HCT116 (cell line): ENCODE measurements around the gene GATAD2B. TPM values are rescaled to one million over a fixed set of nuclear protein-coding genes. Genes with fewer than 3 reads are reported as not detected.

ENCODE experiments used
- ATAC-seq: fragments of 200-7000 bp; cut with Tn5 transposase; 2 replicates; pipeline ENCODE4 v1.9.1; 2020; ENCODE audit warnings: mild to moderate bottlenecking, moderate library complexity
- BruUV-seq: library from RNA; stranded (reverse); fragments of 400-500 nt; replicated peaks from 2 replicates; lab custom pipeline; 2021; lab: Mats Ljungman, UMichigan
- CTCF ChIA-PET: fragments of 300-600 bp; sonication (Branson Sonifier 250); formaldehyde crosslinking; loops from one replicate; lab custom pipeline; 2021; ENCODE audit warnings: antibody characterized with exemption; lab: Charles Lee
- POLR2A ChIA-PET: fragments of 300-600, 350-600 bp; sonication (Branson Sonifier 250); formaldehyde crosslinking; loops from one replicate; lab custom pipeline; 2021; ENCODE audit warnings: antibody characterized with exemption; lab: Charles Lee
- RAD21 ChIA-PET, 2 experiments: fragments of 300-600 bp; sonication (Branson Sonifier 250); formaldehyde crosslinking; loops; one replicate each; lab custom pipeline; 2023; ENCODE audit warnings: low total read pairs in 2 of 2; ENCODE audit not compliant: uncharacterized antibody in 2 of 2, unreplicated experiment in 2 of 2, low non-redundant PET in 1 of 2; lab: Charles Lee
- DNase-seq: peaks from one replicate; pipeline ENCODE4 v3.0.0-alpha.2; 2010; ENCODE audit warnings: low read depth, low spot score
- H2AFZ ChIP-seq: fragments of 200-600 bp; shearing (Covaris generic), sonication (generic); 2 replicates; pipeline ENCODE4 v1.6.1; 2017; ENCODE audit warnings: low read depth, mixed run types, mixed read lengths, antibody characterized with exemption, low read length; ENCODE audit not compliant: poor library complexity, severe bottlenecking
- H3K27ac ChIP-seq: 2 replicates; pipeline ENCODE4 v1.5.1; 2012; ENCODE audit warnings: low read depth, low read length
- H3K27me3 ChIP-seq: fragments of 200-600 bp; sonication (generic); 2 replicates; pipeline ENCODE4 v1.6.1; 2016; ENCODE audit warnings: mixed run types, low read length, mixed read lengths; ENCODE audit not compliant: insufficient read depth
- H3K36me3 ChIP-seq, 2 experiments: fragments of 200-500 bp in 1 of 2; fragments of 200-600 bp in 1 of 2; sonication (Bioruptor generic) in 1 of 2; sonication (generic) in 1 of 2; 2 replicates each; pipeline versions ENCODE4 v1.5.1 to v1.6.1; 2014 to 2016; ENCODE audit warnings: low read length in 2 of 2, inconsistent platforms in 1 of 2, mixed read lengths in 1 of 2, mixed run types in 1 of 2; ENCODE audit not compliant: insufficient read depth in 2 of 2, control insufficient read depth in 1 of 2
- H3K4me1 ChIP-seq, 2 experiments: fragments of 200-600 bp in 1 of 2; sonication (generic) in 1 of 2; 2 replicates each; pipeline versions ENCODE4 v1.5.1 to v1.6.1; 2012 to 2017; ENCODE audit warnings: low read length in 2 of 2, inconsistent platforms in 1 of 2, mild to moderate bottlenecking in 1 of 2, mixed read lengths in 1 of 2, mixed run types in 1 of 2, moderate library complexity in 1 of 2; ENCODE audit not compliant: insufficient read depth in 2 of 2, control insufficient read depth in 1 of 2
- H3K4me2 ChIP-seq: fragments of 200-600 bp; sonication (generic); 2 replicates; pipeline ENCODE4 v1.6.1; 2017; ENCODE audit warnings: mixed run types, low read length, mixed read lengths
- H3K4me3 ChIP-seq, 2 experiments: fragments of 200-600 bp in 1 of 2; sonication (generic) in 1 of 2; replicated peaks in 1 of 2; 2 replicates each; pipeline ENCODE4 v1.5.1; 2011 to 2016; ENCODE audit warnings: low read length in 2 of 2, control low read depth in 1 of 2, low read depth in 1 of 2, mild to moderate bottlenecking in 1 of 2, mixed read lengths in 1 of 2, mixed run types in 1 of 2
- H3K79me2 ChIP-seq: fragments of 200-600 bp; sonication (generic); 2 replicates; pipeline ENCODE4 v1.6.1; 2017; ENCODE audit warnings: mild to moderate bottlenecking, mixed run types, low read length, moderate library complexity, mixed read lengths; ENCODE audit not compliant: insufficient read depth
- H3K9ac ChIP-seq: fragments of 200-600 bp; sonication (generic); 2 replicates; pipeline ENCODE4 v1.6.1; 2016; ENCODE audit warnings: low read length, mixed read lengths
- H3K9me2 ChIP-seq: fragments of 200-600 bp; sonication (generic), shearing (Covaris generic); 2 replicates; pipeline ENCODE4 v1.6.1; 2017; ENCODE audit warnings: mixed run types, mild to moderate bottlenecking, moderate library complexity; ENCODE audit not compliant: insufficient read depth
- H3K9me3 ChIP-seq, 2 experiments: fragments of 200-500 bp in 1 of 2; fragments of 200-600 bp in 1 of 2; sonication (Bioruptor generic) in 1 of 2; sonication (generic) in 1 of 2; 2 replicates each; pipeline ENCODE4 v1.6.1; 2014 to 2017; ENCODE audit warnings: low read length in 2 of 2, mixed read lengths in 2 of 2, inconsistent platforms in 1 of 2, low read depth in 1 of 2, mild to moderate bottlenecking in 1 of 2, mixed run types in 1 of 2, moderate library complexity in 1 of 2; ENCODE audit not compliant: control insufficient read depth in 1 of 2, insufficient read depth in 1 of 2
- H4K20me1 ChIP-seq: fragments of 200-600 bp; sonication (generic), shearing (Covaris generic); 2 replicates; pipeline ENCODE4 v1.6.1; 2017; ENCODE audit warnings: mixed run types, mild to moderate bottlenecking, moderate library complexity; ENCODE audit not compliant: insufficient read depth
- CBX3 ChIP-seq: IDR thresholded peaks from 2 replicates; pipeline ENCODE4 v1.6.1; 2012; ENCODE audit warnings: low read depth
- ELF1 ChIP-seq: IDR thresholded peaks from 2 replicates; pipeline ENCODE4 v1.6.1; 2012; ENCODE audit warnings: low read depth, borderline replicate concordance
- EZH2 ChIP-seq: fragments of 200-600 bp; sonication (generic); IDR thresholded peaks from 2 replicates; pipeline ENCODE4 v1.6.1; 2017; ENCODE audit warnings: antibody characterized with exemption, mixed run types
- JUND ChIP-seq: IDR thresholded peaks from 2 replicates; pipeline ENCODE4 v1.6.1; 2012
- POLR2A ChIP-seq: IDR thresholded peaks from 2 replicates; pipeline ENCODE4 v1.7.0; 2011; ENCODE audit warnings: borderline replicate concordance; ENCODE audit not compliant: insufficient read depth, insufficient read length; ENCODE audit errors: extremely low read depth
- POLR2AphosphoS5 ChIP-seq: IDR thresholded peaks from 2 replicates; pipeline ENCODE4 v1.6.1; 2011; ENCODE audit warnings: mild to moderate bottlenecking, low read depth, low read length, moderate library complexity
- RAD21 ChIP-seq: IDR thresholded peaks from 2 replicates; pipeline ENCODE4 v1.6.1; 2012; ENCODE audit warnings: low read depth, mild to moderate bottlenecking
- SIN3A ChIP-seq: IDR thresholded peaks from 2 replicates; pipeline ENCODE4 v1.6.1; 2012; ENCODE audit warnings: low read depth
- YY1 ChIP-seq: IDR thresholded peaks from 2 replicates; pipeline ENCODE4 v1.6.1; 2011; ENCODE audit warnings: low read length, low read depth, moderate library complexity, mild to moderate bottlenecking; ENCODE audit not compliant: insufficient replicate concordance; ENCODE audit errors: extremely low read depth
- ZBTB33 ChIP-seq: IDR thresholded peaks from 2 replicates; pipeline ENCODE4 v1.6.1; 2011; ENCODE audit warnings: mild to moderate bottlenecking, low read length, moderate library complexity; ENCODE audit not compliant: insufficient replicate concordance; ENCODE audit errors: extremely low read depth
- ZFX ChIP-seq: fragments of 450-650 bp; IDR thresholded peaks from 2 replicates; pipeline ENCODE4 v1.6.1; 2017
- intact Hi-C: fragments of 100-400 bp; cut with micrococcal nuclease; formaldehyde crosslinking; loops from 2 replicates; pipeline ENCODE4 v1.10.0; 2022
- total RNA-seq: library from RNA; stranded (reverse); gene quantifications from one replicate; pipeline ENCODE4 v1.2.1, GENCODE V29; 2021; ENCODE audit not compliant: unreplicated experiment
- TF ChIP-seq, protein P1 (sequence below): IDR thresholded peaks from 2 replicates; pipeline ENCODE4 v1.6.1; 2012

Gene GATAD2B
- total RNA-seq, 1 experiment from 2014 or later, result 50.2 TPM

DNA sequence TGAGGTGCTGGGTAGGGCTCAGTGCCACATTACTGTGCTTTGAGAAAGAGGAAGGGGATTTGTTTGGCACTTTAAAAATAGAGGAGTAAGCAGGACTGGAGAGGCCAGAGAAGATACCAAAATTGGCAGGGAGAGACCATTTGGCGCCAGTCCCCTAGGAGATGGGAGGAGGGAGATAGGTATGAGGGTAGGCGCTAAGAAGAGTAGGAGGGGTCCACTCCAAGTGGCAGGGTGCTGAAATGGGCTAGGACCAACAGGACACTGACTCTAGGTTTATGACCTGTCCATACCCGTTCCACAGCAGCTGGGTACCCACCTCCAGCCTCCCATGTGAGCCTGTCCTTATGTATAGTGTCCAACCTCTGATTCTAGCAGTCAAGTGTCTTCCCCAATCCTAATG lies 36.7 kb upstream of the GATAD2B start:
- intact Hi-C loops, result no loop called here
- Histone ChIP-seq H3K79me2 (peaks cover 61% of the 10 kb centered on the region), H3K4me1 (peaks cover 12 to 42% of the 10 kb centered on the region in 2 experiments; a peak in 3 of 4 replicates), H3K4me2 (peak overlapping the region; percentile 87), H2AFZ (no peak overlapping the region), H3K9ac (no peak overlapping the region), H3K9me2 (no peaks in the 10 kb centered on the region), H3K9me3 (no peaks in the 10 kb centered on the region), H3K36me3 (peaks cover 5 to 11% of the 10 kb centered on the region in 2 experiments; a peak in 1 of 4 replicates), H3K27ac (peak overlapping the region; percentile 94), H3K27me3 (no peaks in the 10 kb centered on the region), H4K20me1 (no peaks in the 10 kb centered on the region), H3K4me3 (no peak overlapping the region)
- ATAC-seq (no peak), DNase-seq (no peak)
- ChIA-PET POLR2A (interaction anchor here (1.0 to 2.7 kb wide), 3 partner anchors 8 to 31 kb away, joined by 3 to 7 read pairs (median 5); partner anchors contain the start of genes CREB3L4, JTB and RPS27), CTCF (interaction anchor here (1.3 to 1.5 kb wide), 2 partner anchors 8 to 13 kb away, joined by 4 to 7 read pairs; partner anchors contain the start of genes CREB3L4 and DENND4B), RAD21 (no interaction called here)
- TF ChIP-seq ZFX (no peak), CBX3 (no peak), POLR2AphosphoS5 (no peak), YY1 (no peak), JUND (no peak), POLR2A (no peak)
- TF ChIP-seq, protein P1, sequence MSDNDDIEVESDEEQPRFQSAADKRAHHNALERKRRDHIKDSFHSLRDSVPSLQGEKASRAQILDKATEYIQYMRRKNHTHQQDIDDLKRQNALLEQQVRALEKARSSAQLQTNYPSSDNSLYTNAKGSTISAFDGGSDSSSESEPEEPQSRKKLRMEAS, result no peak
- BruUV-seq, result no TSS peak

- H3K27ac ChIP-seq, result peak overlapping the region; percentile 94
- peak overlapping the region; percentile 87 for H3K4me2 ChIP-seq
- peak overlapping the region; percentile 15; the same call in 1 of the 2 replicates for H3K9ac ChIP-seq
- peaks cover 5 to 13% of the 10 kb centered on the region in 2 experiments; a peak in 2 of 4 replicates for H3K36me3 ChIP-seq
- intact Hi-C loops, result no loop called here
- H3K4me1 ChIP-seq, result peaks cover 12 to 36% of the 10 kb centered on the region in 2 experiments; a peak in 3 of 4 replicates
- no peak overlapping the region for H2AFZ ChIP-seq
- ATAC-seq, result no peak
- no peaks in the 10 kb centered on the region for H3K9me3 ChIP-seq
- BruUV-seq, result no TSS peak
- peak overlapping the region; percentile 26 to 88 for H3K4me3 ChIP-seq
- POLR2A ChIA-PET, result interaction anchor here (1.0 to 2.7 kb wide), 3 partner anchors 8 to 32 kb away, joined by 3 to 7 read pairs (median 5); partner anchors contain the start of genes CREB3L4, JTB and RPS27
- H3K9me2 ChIP-seq, result no peaks in the 10 kb centered on the region
- peaks cover 67% of the 10 kb centered on the region for H3K79me2 ChIP-seq
- CTCF ChIA-PET, result interaction anchor here (1.3 to 1.5 kb wide), 2 partner anchors 9 to 12 kb away, joined by 4 to 7 read pairs; partner anchors contain the start of genes CREB3L4 and DENND4B
- DNase-seq, result no peak
- H3K27me3 ChIP-seq, result no peaks in the 10 kb centered on the region
- H4K20me1 ChIP-seq, result no peaks in the 10 kb centered on the region
- RAD21 ChIA-PET, result interaction anchor here in 1 of 2 experiments (0.6 kb wide), 1 partner anchor 8 kb away, joined by 3 read pairs; the partner anchor contains the start of gene CREB3L4
- TF ChIP-seq POLR2A (no peak), ZBTB33 (no peak), ELF1 (no peak), EZH2 (no peak), RAD21 (no peak), SIN3A (no peak)
- TF ChIP-seq, all 23 proteins: peak for 0
Measured at GRCh38 chr1:153958961-153959260, 36.1 kb upstream of the GATAD2B start.
